GM21717 (cell line): ENCODE data around the gene SLC35E3.
"Not testable (repeated sequence)": the region's sequence is repeated elsewhere in the genome, so short reads cannot be mapped to it uniquely, and the experiment has no call there.

Source experiments
- ATAC-seq: cut with Tn5 transposase; IDR thresholded peaks from one replicate; pipeline ENCODE4 v1.9.1; 2021; ENCODE audit warnings: mild to moderate bottlenecking, moderate library complexity; ENCODE audit not compliant: unreplicated experiment

Gene SLC35E3

GRCh38 chr12:68811573-68811972 lies 65.6 kb downstream of the SLC35E3 start:
- ATAC-seq, result not testable (repeated sequence)

- ATAC-seq, result no peak
Measured at GRCh38 chr12:68812553-68813241, 66.7 kb downstream of the SLC35E3 start.

- ATAC-seq, result no peak
Measured at GRCh38 chr12:68813242-68813593, 67.2 kb downstream of the SLC35E3 start.

GRCh38 chr12:68814490-68815231 lies 68.7 kb downstream of the SLC35E3 start:
- ATAC-seq, result no peak

- ATAC-seq, result no peak
Measured at GRCh38 chr12:68815232-68815927, 69.4 kb downstream of the SLC35E3 start.

- no peak for ATAC-seq
Measured at GRCh38 chr12:68815928-68816800, 70.2 kb downstream of the SLC35E3 start.

- ATAC-seq, result not testable (repeated sequence)
Measured at GRCh38 chr12:68819481-68819880, 73.5 kb downstream of the SLC35E3 start.

- ATAC-seq, result no peak
Measured at GRCh38 chr12:68821357-68822188, 75.6 kb downstream of the SLC35E3 start.

- no peak for ATAC-seq
Measured at GRCh38 chr12:68823696-68824095, 77.7 kb downstream of the SLC35E3 start.

GRCh38 chr12:68824131-68824530 lies 78.2 kb downstream of the SLC35E3 start:
- no peak for ATAC-seq

- ATAC-seq, result no peak
Measured at GRCh38 chr12:68824597-68825250, 78.7 kb downstream of the SLC35E3 start.

GRCh38 chr12:68825569-68826217 lies 79.7 kb downstream of the SLC35E3 start:
- ATAC-seq, result no peak

GRCh38 chr12:68827895-68828671 lies 82.1 kb downstream of the SLC35E3 start:
- no peak for ATAC-seq

- ATAC-seq, result no peak
Measured at GRCh38 chr12:68828672-68829068, 82.7 kb downstream of the SLC35E3 start.
